Measurements from ENCODE around the gene CPO.

- TF ChIP-seq CTCF (IDR thresholded peaks at IDR 0.05; ENCODE audit: low read depth, low read length, poor library complexity, severe bottlenecking): no peak
- no peak for TF ChIP-seq EZH2phosphoT487 (IDR thresholded peaks at IDR 0.05; ENCODE audit: borderline replicate concordance, low read length)
Measured at GRCh38 chr2:206974551-206974950, 35.2 kb downstream of the CPO start.
